Suprapubic skin (tissue), 4 donors: Measurements from ENCODE around the gene DNAI1. TPM values are rescaled to one million over a fixed set of nuclear protein-coding genes. Genes with fewer than 3 reads are reported as not detected.

Source experiments
- DNase-seq, 2 donors: peaks; one replicate each; pipeline ENCODE4 v3.0.0-alpha.2; 2019; ENCODE audit warnings: low spot score in 2 of 2
- H3K27ac ChIP-seq: fragments of 200-600 bp; sonication (generic); one replicate; pipeline ENCODE4 v1.5.1; 2019
- H3K27me3 ChIP-seq: fragments of 200-600 bp; sonication (generic); one replicate; pipeline ENCODE4 v1.5.1; 2019
- H3K36me3 ChIP-seq: fragments of 200-600 bp; sonication (generic); one replicate; pipeline ENCODE4 v1.5.1; 2019
- H3K4me1 ChIP-seq: fragments of 200-600 bp; sonication (generic); one replicate; pipeline ENCODE4 v1.5.1; 2019
- H3K4me3 ChIP-seq: fragments of 200-600 bp; sonication (generic); one replicate; pipeline ENCODE4 v1.5.1; 2019; ENCODE audit warnings: mild to moderate bottlenecking
- H3K9me3 ChIP-seq: fragments of 200-600 bp; sonication (generic); one replicate; pipeline ENCODE4 v1.5.1; 2019
- CTCF ChIP-seq, 2 donors: fragments of 200-600 bp in 1 of 2; fragments of 450-650 bp in 1 of 2; sonication (generic) in 1 of 2; IDR thresholded peaks; one replicate each; pipeline ENCODE4 v1.5.1; 2016 to 2019; ENCODE audit warnings: antibody characterized with exemption in 2 of 2, mild to moderate bottlenecking in 1 of 2, moderate library complexity in 1 of 2
- EP300 ChIP-seq: sonication (generic); formaldehyde crosslinking; IDR thresholded peaks from one replicate; pipeline ENCODE4 v1.6.1; 2017; ENCODE audit warnings: antibody characterized with exemption
- POLR2A ChIP-seq, 2 donors: fragments of 450-650 bp; IDR thresholded peaks; one replicate each; pipeline ENCODE4 v1.6.1; 2017; ENCODE audit warnings: antibody characterized with exemption in 2 of 2, mild to moderate bottlenecking in 2 of 2, moderate library complexity in 2 of 2
- POLR2AphosphoS5 ChIP-seq, 3 donors: sonication (generic); formaldehyde crosslinking; IDR thresholded peaks; one replicate each; pipeline ENCODE4 v1.6.1; 2017; ENCODE audit warnings: antibody characterized with exemption in 3 of 3
- WGBS: methylation state at CpG from one replicate; pipeline ENCODE4 v1.1.5; 2018; 5-methylcytosine and 5-hydroxymethylcytosine counted together
- total RNA-seq, 4 donors: library from RNA; depleted of rRNA; stranded (reverse); fragments of >200 nt; gene quantifications; one replicate each; pipeline ENCODE4 v1.1.0, GENCODE V29; 2016

Gene DNAI1
- total RNA-seq, 4 donors from 2014 or later: not detected

- Histone ChIP-seq H3K27me3 (no peaks in the 10 kb centered on the region), H3K4me3 (no peak overlapping the region), H3K27ac (no peak overlapping the region), H3K36me3 (no peaks in the 10 kb centered on the region), H3K4me1 (peaks cover 14% of the 10 kb centered on the region), H3K9me3 (no peaks in the 10 kb centered on the region)
- 28% methylated on average over 5 of the region's 5 CpGs for WGBS
- TF ChIP-seq CTCF (IDR thresholded peaks at IDR 0.05) (no peak), POLR2A (IDR thresholded peaks at IDR 0.05) (no peak), EP300 (no peak), POLR2AphosphoS5 (IDR thresholded peaks at IDR 0.05) (no peak)
- no peak for DNase-seq
Measured at GRCh38 chr9:34463098-34463900, 4.7 kb downstream of the DNAI1 start.

GRCh38 chr9:34463901-34464232 is 5.3 kb downstream of the DNAI1 start:
- TF ChIP-seq CTCF (IDR thresholded peaks at IDR 0.05) (no peak), POLR2AphosphoS5 (IDR thresholded peaks at IDR 0.05) (no peak), EP300 (no peak), POLR2A (IDR thresholded peaks at IDR 0.05) (no peak)
- no peak overlapping the region for H3K27ac ChIP-seq
- WGBS: 57% methylated on average over 2 of the region's 2 CpGs
- no peaks in the 10 kb centered on the region for H3K27me3 ChIP-seq
- H3K4me1 ChIP-seq: peaks cover 11% of the 10 kb centered on the region
- no peak overlapping the region for H3K4me3 ChIP-seq
- H3K36me3 ChIP-seq: no peaks in the 10 kb centered on the region
- no peak for DNase-seq
- no peaks in the 10 kb centered on the region for H3K9me3 ChIP-seq

GRCh38 chr9:34464571-34464970 is 6.0 kb downstream of the DNAI1 start:
- Histone ChIP-seq H3K4me3 (no peak overlapping the region), H3K4me1 (peaks cover 10% of the 10 kb centered on the region), H3K36me3 (no peaks in the 10 kb centered on the region), H3K27me3 (no peaks in the 10 kb centered on the region), H3K27ac (no peak overlapping the region), H3K9me3 (no peaks in the 10 kb centered on the region)
- WGBS: 74% methylated on average over 2 of the region's 2 CpGs
- TF ChIP-seq CTCF (IDR thresholded peaks at IDR 0.05) (no peak), POLR2A (IDR thresholded peaks at IDR 0.05) (no peak), EP300 (no peak), POLR2AphosphoS5 (IDR thresholded peaks at IDR 0.05) (no peak)
- no peak for DNase-seq

- peaks cover 10% of the 10 kb centered on the region for H3K4me1 ChIP-seq
- no peaks in the 10 kb centered on the region for H3K27me3 ChIP-seq
- DNase-seq: no peak
- H3K27ac ChIP-seq: no peak overlapping the region
- no peak for TF ChIP-seq CTCF (IDR thresholded peaks at IDR 0.05)
- TF ChIP-seq POLR2A (IDR thresholded peaks at IDR 0.05): no peak
- TF ChIP-seq EP300: no peak
- no peak for TF ChIP-seq POLR2AphosphoS5 (IDR thresholded peaks at IDR 0.05)
- no peaks in the 10 kb centered on the region for H3K36me3 ChIP-seq
- WGBS: 18% methylated on average over 1 of the region's 1 CpG
- no peak overlapping the region for H3K4me3 ChIP-seq
- no peaks in the 10 kb centered on the region for H3K9me3 ChIP-seq
Measured at GRCh38 chr9:34465468-34465867, 6.9 kb downstream of the DNAI1 start.

GRCh38 chr9:34475097-34475496 is 16.5 kb downstream of the DNAI1 start:
- peaks cover 8% of the 10 kb centered on the region for H3K27me3 ChIP-seq
- H3K9me3 ChIP-seq: no peaks in the 10 kb centered on the region
- H3K4me1 ChIP-seq: no peaks in the 10 kb centered on the region
- WGBS: 43% methylated on average over 3 of the region's 3 CpGs
- TF ChIP-seq POLR2AphosphoS5 (IDR thresholded peaks at IDR 0.05): no peak
- TF ChIP-seq CTCF (IDR thresholded peaks at IDR 0.05): no peak
- no peak for TF ChIP-seq POLR2A (IDR thresholded peaks at IDR 0.05)
- TF ChIP-seq EP300: no peak
- DNase-seq: no peak
- H3K36me3 ChIP-seq: no peaks in the 10 kb centered on the region
- no peak overlapping the region for H3K27ac ChIP-seq
- H3K4me3 ChIP-seq: no peak overlapping the region
